ENCODE results near the gene MITF.

The MITF gene

GRCh38 chr3:69755795-69756194, 16.5 kb downstream of the MITF start:
- Histone ChIP-seq H3K4me1 (ENCODE audit: control insufficient read depth, insufficient read depth, low read length) (no peaks in the 10 kb centered on the region), H3K36me3 (ENCODE audit: control insufficient read depth, insufficient read depth, low read length) (no peaks in the 10 kb centered on the region), H3K27me3 (ENCODE audit: control insufficient read depth, insufficient read depth, low read length) (no peaks in the 10 kb centered on the region), H3K4me3 (ENCODE audit: low read depth, low read length) (no peak overlapping the region), H3K9me3 (ENCODE audit: control insufficient read depth, insufficient read depth, low read length) (no peaks in the 10 kb centered on the region), H3K9ac (ENCODE audit: low read depth, low read length) (no peak overlapping the region), H3K27ac (ENCODE audit: low read depth, low read length) (no peak overlapping the region)

GRCh38 chr3:69761896-69762767, 22.9 kb downstream of the MITF start:
- Histone ChIP-seq H3K9me3 (ENCODE audit: control insufficient read depth, insufficient read depth, low read length) (no peaks in the 10 kb centered on the region), H3K4me1 (ENCODE audit: control insufficient read depth, insufficient read depth, low read length) (no peaks in the 10 kb centered on the region), H3K4me3 (ENCODE audit: low read depth, low read length) (no peak overlapping the region), H3K9ac (ENCODE audit: low read depth, low read length) (no peak overlapping the region), H3K27ac (ENCODE audit: low read depth, low read length) (no peak overlapping the region), H3K27me3 (ENCODE audit: control insufficient read depth, insufficient read depth, low read length) (no peaks in the 10 kb centered on the region), H3K36me3 (ENCODE audit: control insufficient read depth, insufficient read depth, low read length) (no peaks in the 10 kb centered on the region)

GRCh38 chr3:69762768-69763229, 23.5 kb downstream of the MITF start:
- Histone ChIP-seq H3K9ac (ENCODE audit: low read depth, low read length) (no peak overlapping the region), H3K9me3 (ENCODE audit: control insufficient read depth, insufficient read depth, low read length) (no peaks in the 10 kb centered on the region), H3K4me3 (ENCODE audit: low read depth, low read length) (no peak overlapping the region), H3K36me3 (ENCODE audit: control insufficient read depth, insufficient read depth, low read length) (no peaks in the 10 kb centered on the region), H3K27me3 (ENCODE audit: control insufficient read depth, insufficient read depth, low read length) (no peaks in the 10 kb centered on the region), H3K27ac (ENCODE audit: low read depth, low read length) (peak overlapping the region; percentile 24), H3K4me1 (ENCODE audit: control insufficient read depth, insufficient read depth, low read length) (no peaks in the 10 kb centered on the region)

- H3K27ac ChIP-seq (ENCODE audit: low read depth, low read length), result no peak overlapping the region
- no peaks in the 10 kb centered on the region for H3K9me3 ChIP-seq (ENCODE audit: control insufficient read depth, insufficient read depth, low read length)
- no peaks in the 10 kb centered on the region for H3K27me3 ChIP-seq (ENCODE audit: control insufficient read depth, insufficient read depth, low read length)
- H3K36me3 ChIP-seq (ENCODE audit: control insufficient read depth, insufficient read depth, low read length), result no peaks in the 10 kb centered on the region
- no peaks in the 10 kb centered on the region for H3K4me1 ChIP-seq (ENCODE audit: control insufficient read depth, insufficient read depth, low read length)
- H3K4me3 ChIP-seq (ENCODE audit: low read depth, low read length), result no peak overlapping the region
- H3K9ac ChIP-seq (ENCODE audit: low read depth, low read length), result no peak overlapping the region
Measured at GRCh38 chr3:69763458-69763857, 24.2 kb downstream of the MITF start.

GRCh38 chr3:69764121-69764741, 25.0 kb downstream of the MITF start:
- H3K4me3 ChIP-seq (ENCODE audit: low read depth, low read length), result no peak overlapping the region
- H3K36me3 ChIP-seq (ENCODE audit: control insufficient read depth, insufficient read depth, low read length), result no peaks in the 10 kb centered on the region
- H3K27me3 ChIP-seq (ENCODE audit: control insufficient read depth, insufficient read depth, low read length), result no peaks in the 10 kb centered on the region
- H3K27ac ChIP-seq (ENCODE audit: low read depth, low read length), result peak overlapping the region; percentile 16
- no peak overlapping the region for H3K9ac ChIP-seq (ENCODE audit: low read depth, low read length)
- no peaks in the 10 kb centered on the region for H3K9me3 ChIP-seq (ENCODE audit: control insufficient read depth, insufficient read depth, low read length)
- H3K4me1 ChIP-seq (ENCODE audit: control insufficient read depth, insufficient read depth, low read length), result no peaks in the 10 kb centered on the region

- Histone ChIP-seq H3K27ac (ENCODE audit: low read depth, low read length) (no peak overlapping the region), H3K36me3 (ENCODE audit: control insufficient read depth, insufficient read depth, low read length) (no peaks in the 10 kb centered on the region), H3K4me1 (ENCODE audit: control insufficient read depth, insufficient read depth, low read length) (no peaks in the 10 kb centered on the region), H3K4me3 (ENCODE audit: low read depth, low read length) (no peak overlapping the region), H3K9ac (ENCODE audit: low read depth, low read length) (no peak overlapping the region), H3K27me3 (ENCODE audit: control insufficient read depth, insufficient read depth, low read length) (no peaks in the 10 kb centered on the region), H3K9me3 (ENCODE audit: control insufficient read depth, insufficient read depth, low read length) (no peaks in the 10 kb centered on the region)
Measured at GRCh38 chr3:69764861-69765260, 25.6 kb downstream of the MITF start.

GRCh38 chr3:69766638-69767037, 27.4 kb downstream of the MITF start:
- H3K4me3 ChIP-seq (ENCODE audit: low read depth, low read length), result no peak overlapping the region
- no peaks in the 10 kb centered on the region for H3K27me3 ChIP-seq (ENCODE audit: control insufficient read depth, insufficient read depth, low read length)
- H3K36me3 ChIP-seq (ENCODE audit: control insufficient read depth, insufficient read depth, low read length), result no peaks in the 10 kb centered on the region
- H3K4me1 ChIP-seq (ENCODE audit: control insufficient read depth, insufficient read depth, low read length), result peaks cover 12% of the 10 kb centered on the region
- no peak overlapping the region for H3K9ac ChIP-seq (ENCODE audit: low read depth, low read length)
- no peaks in the 10 kb centered on the region for H3K9me3 ChIP-seq (ENCODE audit: control insufficient read depth, insufficient read depth, low read length)
- H3K27ac ChIP-seq (ENCODE audit: low read depth, low read length), result no peak overlapping the region

GRCh38 chr3:69767571-69767970, 28.3 kb downstream of the MITF start:
- Histone ChIP-seq H3K36me3 (ENCODE audit: control insufficient read depth, insufficient read depth, low read length) (no peaks in the 10 kb centered on the region), H3K27ac (ENCODE audit: low read depth, low read length) (no peak overlapping the region), H3K9ac (ENCODE audit: low read depth, low read length) (no peak overlapping the region), H3K27me3 (ENCODE audit: control insufficient read depth, insufficient read depth, low read length) (no peaks in the 10 kb centered on the region), H3K9me3 (ENCODE audit: control insufficient read depth, insufficient read depth, low read length) (no peaks in the 10 kb centered on the region), H3K4me1 (ENCODE audit: control insufficient read depth, insufficient read depth, low read length) (peaks cover 12% of the 10 kb centered on the region), H3K4me3 (ENCODE audit: low read depth, low read length) (no peak overlapping the region)

GRCh38 chr3:69768438-69768837, 29.2 kb downstream of the MITF start:
- peaks cover 12% of the 10 kb centered on the region for H3K4me1 ChIP-seq (ENCODE audit: control insufficient read depth, insufficient read depth, low read length)
- no peak overlapping the region for H3K27ac ChIP-seq (ENCODE audit: low read depth, low read length)
- no peaks in the 10 kb centered on the region for H3K9me3 ChIP-seq (ENCODE audit: control insufficient read depth, insufficient read depth, low read length)

GRCh38 chr3:69770219-69770618, 31.0 kb downstream of the MITF start:
- Histone ChIP-seq H3K27me3 (ENCODE audit: control insufficient read depth, insufficient read depth, low read length) (no peaks in the 10 kb centered on the region), H3K4me1 (ENCODE audit: control insufficient read depth, insufficient read depth, low read length) (peaks cover 12% of the 10 kb centered on the region), H3K9ac (ENCODE audit: low read depth, low read length) (no peak overlapping the region), H3K36me3 (ENCODE audit: control insufficient read depth, insufficient read depth, low read length) (no peaks in the 10 kb centered on the region), H3K9me3 (ENCODE audit: control insufficient read depth, insufficient read depth, low read length) (no peaks in the 10 kb centered on the region), H3K27ac (ENCODE audit: low read depth, low read length) (peak overlapping the region; percentile 44), H3K4me3 (ENCODE audit: low read depth, low read length) (no peak overlapping the region; the same call in 1 of the 2 replicates)

More at GRCh38 chr3:69768438-69768837, 29.2 kb downstream of the MITF start:
- no peak overlapping the region for H3K9ac ChIP-seq (ENCODE audit: low read depth, low read length)
- H3K4me3 ChIP-seq (ENCODE audit: low read depth, low read length), result no peak overlapping the region
- no peaks in the 10 kb centered on the region for H3K27me3 ChIP-seq (ENCODE audit: control insufficient read depth, insufficient read depth, low read length)
- no peaks in the 10 kb centered on the region for H3K36me3 ChIP-seq (ENCODE audit: control insufficient read depth, insufficient read depth, low read length)

- Histone ChIP-seq H3K27ac (ENCODE audit: low read depth, low read length) (peak overlapping the region; percentile 44), H3K9ac (ENCODE audit: low read depth, low read length) (no peak overlapping the region), H3K9me3 (ENCODE audit: control insufficient read depth, insufficient read depth, low read length) (no peaks in the 10 kb centered on the region), H3K4me3 (ENCODE audit: low read depth, low read length) (no peak overlapping the region), H3K4me1 (ENCODE audit: control insufficient read depth, insufficient read depth, low read length) (peaks cover 12% of the 10 kb centered on the region), H3K36me3 (ENCODE audit: control insufficient read depth, insufficient read depth, low read length) (no peaks in the 10 kb centered on the region), H3K27me3 (ENCODE audit: control insufficient read depth, insufficient read depth, low read length) (no peaks in the 10 kb centered on the region)
Measured at GRCh38 chr3:69770976-69771634, 31.8 kb downstream of the MITF start.

All from HUES48 (cell line).